GM18867 (cell line): ENCODE data around the gene CPNE2.
"Not testable (repeated sequence)": the region's sequence is repeated elsewhere in the genome, so short reads cannot be mapped to it uniquely, and the experiment has no call there.

Source experiments
- ATAC-seq: cut with Tn5 transposase; IDR thresholded peaks from one replicate; pipeline ENCODE4 v1.9.1; 2021; ENCODE audit warnings: mild to moderate bottlenecking, moderate library complexity; ENCODE audit not compliant: unreplicated experiment

Gene CPNE2

DNA sequence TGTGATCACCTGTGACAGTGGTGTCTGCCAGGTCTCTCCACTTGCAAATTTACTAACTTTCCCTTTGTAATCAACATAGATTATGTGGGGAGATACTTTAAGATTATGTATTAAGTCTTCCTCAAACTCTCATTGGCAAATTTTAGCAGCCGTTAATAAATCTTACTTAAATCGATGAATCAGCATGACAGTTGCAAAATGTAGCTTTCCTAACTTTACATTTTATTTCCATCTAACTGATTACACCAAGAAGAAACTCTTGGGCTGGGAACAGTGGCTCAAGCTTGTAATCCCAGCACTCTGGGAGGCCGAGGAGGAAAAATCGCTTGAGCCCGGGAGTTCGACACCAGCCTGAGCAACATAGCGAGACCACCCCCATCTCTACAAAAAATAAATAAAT is 23.3 kb upstream of the CPNE2 start:
- ATAC-seq = no peak

- no peak for ATAC-seq
Observed at GRCh38 chr16:57069635-57070370, 22.6 kb upstream of the CPNE2 start.

GRCh38 chr16:57070424-57070823 is 22.0 kb upstream of the CPNE2 start:
- ATAC-seq = no peak

DNA sequence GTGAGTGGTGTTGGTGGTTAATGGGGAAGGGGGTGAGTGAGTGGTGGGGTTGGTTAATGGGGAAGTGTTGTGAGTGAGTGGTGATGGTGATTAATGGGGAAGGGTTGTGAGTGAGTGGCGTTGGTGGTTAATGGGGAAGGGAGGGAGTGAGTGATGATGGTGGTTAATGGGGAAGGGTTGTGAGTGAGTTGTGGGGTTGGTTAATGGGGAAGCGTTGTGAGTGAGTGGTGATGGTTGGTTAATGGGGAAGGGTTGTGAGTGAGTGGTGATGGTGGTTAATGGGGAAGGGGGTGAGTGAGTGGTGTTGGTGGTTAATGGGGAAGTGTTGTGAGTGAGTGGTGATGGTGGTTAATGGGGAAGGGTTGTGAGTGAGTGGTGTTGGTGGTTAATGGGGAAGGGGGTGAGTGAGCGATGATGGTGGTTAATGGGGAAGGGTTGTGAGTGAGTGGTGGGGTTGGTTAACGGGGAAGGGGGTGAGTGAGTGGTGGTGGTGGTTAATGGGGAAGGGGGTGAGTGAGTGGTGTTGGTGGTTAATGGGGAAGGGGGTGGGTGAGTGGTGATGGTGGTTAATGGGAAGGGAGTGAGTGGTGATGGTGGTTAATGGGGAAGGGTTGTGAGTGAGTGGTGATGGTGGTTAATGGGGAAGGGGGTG is 21.2 kb upstream of the CPNE2 start:
- ATAC-seq = not testable (repeated sequence)

GRCh38 chr16:57071831-57072582 is 20.4 kb upstream of the CPNE2 start:
- no peak for ATAC-seq

GRCh38 chr16:57072616-57073275 is 19.6 kb upstream of the CPNE2 start:
- no peak for ATAC-seq

DNA sequence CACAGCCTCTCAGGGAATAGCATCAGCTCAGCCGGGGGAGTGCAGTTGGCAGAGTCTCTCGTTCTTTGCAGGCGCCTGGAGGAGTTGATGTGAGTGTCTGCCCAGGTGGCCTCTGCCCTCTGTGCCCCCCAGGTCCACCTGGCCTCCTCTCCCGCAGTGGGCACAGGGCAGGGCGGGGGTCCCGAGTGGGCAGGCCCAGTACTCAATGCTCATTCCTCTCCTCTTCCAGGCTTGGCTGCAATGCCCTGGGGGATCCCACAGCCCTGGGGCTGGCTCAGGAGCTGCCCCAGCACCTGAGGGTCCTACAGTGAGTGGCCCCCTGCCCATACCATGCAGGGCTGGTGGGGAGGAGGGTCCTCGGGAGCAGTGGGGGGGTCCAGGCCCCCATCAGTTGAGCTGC is 14.7 kb upstream of the CPNE2 start:
- no peak for ATAC-seq

DNA sequence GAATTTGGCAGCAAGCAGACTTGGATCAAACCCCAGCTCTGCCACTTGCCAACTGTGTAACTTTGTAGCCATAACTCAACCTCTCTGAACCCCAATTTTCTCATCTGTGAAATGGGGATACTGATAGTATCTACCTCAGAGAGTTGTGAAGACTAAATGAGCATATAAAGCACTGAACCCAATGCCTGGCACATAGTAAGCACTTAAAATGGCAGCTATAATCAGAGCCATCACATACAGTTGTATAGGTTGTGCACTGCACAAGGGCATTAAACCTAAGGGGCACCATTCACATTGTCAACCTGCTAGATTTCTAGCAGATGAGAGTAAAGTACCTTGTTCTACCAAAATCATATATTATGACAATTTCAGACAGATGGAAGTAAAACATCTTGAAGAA is 10.6 kb upstream of the CPNE2 start:
- no peak for ATAC-seq

DNA sequence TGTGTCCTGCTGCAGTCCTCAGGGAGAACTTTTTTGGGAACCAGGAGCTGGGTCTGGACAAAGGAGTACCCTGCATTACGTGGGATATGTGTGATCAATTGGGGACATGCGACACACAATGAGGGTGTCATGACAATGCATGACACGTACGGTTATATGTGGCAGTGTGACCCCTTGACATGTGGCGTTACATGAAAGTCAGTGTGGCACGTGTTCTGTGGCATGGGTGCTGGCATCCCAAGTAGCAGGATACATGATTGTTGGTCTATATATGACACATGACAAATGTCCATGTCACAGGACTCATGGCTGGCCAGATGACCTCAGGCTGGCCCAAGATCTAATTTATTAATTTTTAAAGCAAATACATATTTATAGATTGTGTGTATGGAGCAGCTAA is 9.7 kb upstream of the CPNE2 start:
- ATAC-seq = no peak

GRCh38 chr16:57083485-57084126 is 8.8 kb upstream of the CPNE2 start:
- no peak for ATAC-seq

DNA sequence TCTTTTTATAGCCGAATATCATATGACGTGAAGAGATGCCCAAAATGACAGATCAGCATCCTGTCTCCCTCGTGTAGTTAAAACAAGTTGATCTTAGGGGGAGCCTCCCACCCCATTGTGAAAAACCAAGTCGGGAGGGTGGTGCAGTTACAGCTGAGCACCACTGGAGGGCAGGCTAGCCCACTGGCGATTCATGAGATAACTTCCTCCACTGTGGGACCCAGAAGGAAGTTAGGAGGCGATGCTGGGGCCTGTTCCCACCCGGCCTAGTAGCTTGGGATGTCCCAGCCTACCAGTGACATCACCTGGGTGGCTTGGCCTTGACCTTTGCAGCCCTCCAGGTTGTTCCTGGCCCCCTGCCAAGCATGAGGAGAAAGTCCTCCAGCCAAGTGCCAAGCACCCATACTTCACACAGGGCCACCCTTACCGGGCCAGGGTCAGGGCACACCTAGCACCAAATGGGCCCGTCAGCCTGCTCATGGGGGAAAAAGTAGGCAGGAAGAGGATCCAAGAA is 8.1 kb upstream of the CPNE2 start:
- peak; percentile 68 for ATAC-seq

DNA sequence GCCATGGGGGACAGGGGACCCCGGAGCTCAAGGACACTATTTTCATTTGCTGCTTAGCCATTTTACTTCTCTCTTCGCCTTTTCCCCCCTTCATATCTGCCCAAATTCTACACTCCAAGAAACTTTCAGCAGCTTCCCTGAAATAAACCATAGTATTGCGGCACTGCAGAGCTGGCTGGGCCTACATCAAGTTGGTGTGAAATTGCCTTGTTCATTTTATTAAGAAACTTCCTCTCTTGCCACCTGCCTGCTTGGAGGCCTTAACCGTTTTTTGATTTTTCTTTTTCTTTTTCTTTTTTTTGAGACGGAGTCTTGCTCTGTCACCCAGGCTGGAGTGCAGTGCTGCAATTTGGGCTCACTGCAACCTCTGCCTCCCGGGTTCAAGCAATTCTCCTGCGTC is 7.4 kb upstream of the CPNE2 start:
- ATAC-seq = no peak

DNA sequence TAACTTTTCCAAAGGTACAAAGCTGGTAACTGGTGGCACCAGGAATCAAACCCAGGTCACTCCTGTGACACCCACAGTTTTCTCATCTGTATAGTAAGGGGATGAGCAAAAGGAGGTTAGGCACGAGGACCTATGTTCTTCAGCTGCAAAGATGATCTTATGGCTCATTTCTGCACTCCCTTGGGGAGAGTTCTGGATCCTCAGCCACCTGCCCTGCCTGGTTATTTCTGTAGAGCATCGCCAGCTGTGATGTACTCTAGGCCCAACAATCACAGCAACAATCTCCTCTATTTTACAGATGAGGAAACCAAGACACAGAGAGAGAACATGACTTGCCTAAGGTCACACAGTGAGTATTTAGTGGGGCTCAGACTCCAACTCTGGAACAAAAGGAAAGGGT is 5.4 kb upstream of the CPNE2 start:
- no peak for ATAC-seq

GRCh38 chr16:57089406-57089805 is 3.0 kb upstream of the CPNE2 start:
- ATAC-seq = no peak

- ATAC-seq = no peak
Observed at GRCh38 chr16:57091200-57091974, 996 bp upstream of the CPNE2 start.

- peak; percentile 40 for ATAC-seq
Observed at GRCh38 chr16:57092786-57093411, 516 bp downstream of the CPNE2 start.

DNA sequence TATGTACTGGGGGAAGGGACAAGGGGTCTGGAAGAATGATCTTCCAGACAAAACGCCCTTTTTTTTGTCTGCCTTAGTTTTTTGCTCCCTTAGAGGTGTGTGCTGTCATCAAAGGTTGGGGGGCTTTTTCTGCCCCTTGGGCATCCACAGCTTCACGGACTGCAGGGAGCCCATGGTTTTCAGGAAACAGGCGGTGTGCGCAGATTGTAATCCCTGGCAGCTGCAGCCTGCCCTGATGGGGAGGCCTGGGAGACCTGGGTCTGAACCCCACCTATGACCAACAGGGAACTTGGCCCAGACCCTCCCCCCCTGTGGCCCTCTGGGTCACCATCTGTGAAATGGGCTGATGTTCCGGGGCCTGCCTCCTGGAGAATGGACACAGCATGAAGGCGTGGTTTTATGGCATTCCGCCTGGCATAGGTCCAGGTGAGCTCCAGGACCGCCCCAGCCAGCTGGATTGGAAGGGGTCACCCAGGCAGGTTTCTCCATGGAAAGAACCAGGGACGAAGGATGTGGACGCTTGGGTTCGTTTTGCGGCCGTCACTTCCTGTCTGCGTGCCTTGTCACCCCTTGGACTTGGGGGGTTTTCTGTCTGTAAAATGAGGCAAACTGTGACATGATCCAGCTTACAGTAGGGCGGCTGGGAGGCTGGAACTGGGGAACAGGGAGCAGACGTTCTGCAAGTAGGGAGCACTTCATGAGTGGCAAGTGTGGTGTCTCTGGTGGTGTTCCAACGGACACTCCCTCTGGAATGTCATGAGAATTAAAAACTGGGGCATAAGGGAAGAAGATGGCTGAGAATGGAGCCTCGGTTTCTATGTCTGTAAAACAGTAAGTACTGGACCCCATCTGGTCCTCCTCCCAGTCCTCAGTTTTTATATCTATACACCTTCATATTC is 1.5 kb downstream of the CPNE2 start:
- ATAC-seq = no peak

DNA sequence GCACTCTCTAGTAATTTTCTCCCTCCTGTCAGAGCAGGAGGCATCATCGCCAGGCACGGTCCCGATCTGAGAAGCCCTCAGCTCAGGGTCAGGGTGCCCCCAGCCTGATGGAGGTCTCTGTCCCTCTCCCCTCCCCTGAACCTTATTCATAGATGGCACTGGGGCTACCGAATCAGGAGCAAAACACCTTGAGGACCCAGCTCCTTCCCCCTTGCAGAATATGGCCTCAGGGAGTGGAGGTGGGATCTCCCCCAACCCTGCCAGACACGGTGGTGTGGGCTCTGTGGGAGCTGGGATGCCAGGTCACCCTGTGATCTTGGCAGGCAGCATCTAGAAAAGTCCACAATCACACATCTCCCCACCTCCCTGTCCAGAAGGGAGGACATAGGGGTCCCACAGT is 2.5 kb downstream of the CPNE2 start:
- no peak for ATAC-seq

DNA sequence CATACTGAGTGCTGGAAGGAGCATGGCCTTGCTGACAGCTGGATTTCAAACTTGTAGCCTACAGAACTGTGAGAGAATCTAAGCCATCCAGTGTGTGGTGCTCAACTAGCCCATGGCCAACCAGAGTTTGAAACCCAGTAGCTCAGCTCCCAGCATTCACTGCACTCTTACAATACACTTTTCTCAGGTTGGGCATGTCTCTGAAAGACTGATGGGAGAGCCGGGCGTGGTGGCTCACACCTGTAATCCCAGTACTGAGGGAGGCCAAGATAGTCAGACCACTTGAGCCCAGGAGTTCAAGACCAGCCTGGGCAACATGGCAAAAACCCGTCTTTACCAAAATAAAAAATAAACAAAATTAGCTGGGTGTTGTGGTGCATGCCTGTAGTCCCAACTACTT is 3.8 kb downstream of the CPNE2 start:
- no peak for ATAC-seq
